ENCODE measurements around the gene EXOC2. TPM values are rescaled to one million over a fixed set of nuclear protein-coding genes. Genes with fewer than 3 reads are reported as not detected.

EXOC2 gene
- total RNA-seq, 4 donors from 2014 or later: 10.3 to 23.9 (median 19.1) TPM

DNA sequence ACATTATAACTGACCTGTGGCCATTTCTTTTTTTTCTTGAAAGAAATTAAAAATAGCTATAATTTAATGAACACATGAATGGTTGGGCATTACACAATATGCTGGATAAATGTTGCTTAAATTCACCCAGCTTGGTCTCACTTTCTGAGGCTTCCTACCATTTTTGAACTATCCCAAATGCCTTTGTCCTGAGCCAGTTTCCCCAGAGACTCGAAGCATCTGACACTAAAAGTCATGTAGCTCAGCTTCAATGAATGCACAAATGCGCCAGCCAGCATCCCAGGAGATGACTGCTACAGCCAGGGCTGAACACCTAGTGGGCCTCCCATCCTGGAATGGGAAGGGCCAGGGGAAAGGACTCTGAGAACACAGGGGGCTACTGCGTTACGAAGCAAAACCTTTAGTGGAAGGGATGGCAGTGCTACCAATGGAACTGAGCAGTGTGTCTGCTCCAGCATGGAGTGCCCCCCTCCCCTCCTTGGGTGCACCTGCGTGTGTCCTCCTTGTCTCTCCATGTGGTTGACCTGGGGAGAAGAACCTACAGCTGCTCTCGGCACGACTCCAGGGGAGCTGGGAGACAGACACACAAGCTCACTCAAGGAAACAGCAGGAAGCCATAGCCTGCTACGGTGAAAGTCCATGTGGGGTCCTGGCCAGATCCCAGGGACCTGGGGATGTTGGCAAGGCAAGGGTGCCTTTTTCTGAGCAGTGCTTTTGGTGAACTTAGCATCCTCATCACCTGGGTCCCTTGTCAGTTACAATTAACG lies 240.5 kb downstream of the EXOC2 start:
- DNase-seq: peak in 1 of 3 donors; percentile 10
- Histone ChIP-seq H3K9me3 (no peaks in the 10 kb centered on the region), H3K4me3 (no peak overlapping the region), H3K27me3 (no peaks in the 10 kb centered on the region), H3K27ac (no peak overlapping the region), H3K36me3 (no peaks in the 10 kb centered on the region), H3K4me1 (no peaks in the 10 kb centered on the region)
- TF ChIP-seq POLR2A (IDR thresholded peaks at IDR 0.05) (no peak), CTCF (IDR thresholded peaks at IDR 0.05) (no peak)

DNA sequence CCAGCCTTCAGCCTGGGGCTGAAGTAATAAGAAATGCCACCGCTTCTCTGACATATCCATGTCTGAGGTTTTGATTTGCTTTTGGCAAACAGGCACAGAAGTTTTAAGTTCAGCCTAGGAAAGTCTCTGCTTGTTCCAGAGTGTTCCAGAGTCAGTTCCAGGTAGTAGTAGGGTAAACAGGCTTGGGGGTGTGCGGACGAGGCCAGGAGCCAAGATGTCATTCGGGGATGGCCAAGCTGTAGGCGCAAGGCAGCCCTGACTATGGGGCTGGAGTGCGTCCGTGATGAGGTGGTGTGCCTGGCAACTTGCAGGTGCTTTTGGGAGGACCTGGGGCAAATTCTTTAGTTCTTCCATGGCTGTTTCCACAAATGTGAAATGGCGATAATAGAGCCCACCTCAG lies 241.1 kb downstream of the EXOC2 start:
- no peaks in the 10 kb centered on the region for H3K4me1 ChIP-seq
- peak in 1 of 3 donors; percentile 6 for DNase-seq
- no peak for TF ChIP-seq CTCF (IDR thresholded peaks at IDR 0.05)
- TF ChIP-seq POLR2A (IDR thresholded peaks at IDR 0.05): no peak
- no peaks in the 10 kb centered on the region for H3K27me3 ChIP-seq
- H3K9me3 ChIP-seq: no peaks in the 10 kb centered on the region
- H3K27ac ChIP-seq: no peak overlapping the region
- no peak overlapping the region for H3K4me3 ChIP-seq
- H3K36me3 ChIP-seq: no peaks in the 10 kb centered on the region

DNA sequence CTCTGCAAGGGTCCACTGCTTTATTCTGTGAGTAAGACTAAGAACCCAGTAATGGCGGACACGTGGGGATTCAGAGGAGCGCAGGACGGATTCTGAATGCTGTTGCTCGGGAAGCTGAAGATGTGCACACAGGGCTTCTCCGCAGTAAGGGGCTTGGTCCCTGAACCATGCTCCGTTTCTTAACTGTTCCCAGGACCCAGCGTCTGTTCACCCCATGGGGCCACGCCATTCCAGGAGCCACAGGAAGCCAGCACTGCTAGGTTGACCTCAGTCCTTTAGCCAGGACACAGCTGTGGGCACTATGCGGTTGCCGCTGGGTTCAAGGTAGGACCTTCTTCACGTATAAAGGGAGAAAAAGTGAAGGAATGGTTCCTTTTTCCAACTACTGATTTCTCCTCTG lies 241.6 kb downstream of the EXOC2 start:
- no peak overlapping the region for H3K27ac ChIP-seq

GRCh38 chr6:449486-450419 lies 243.2 kb downstream of the EXOC2 start:
- H3K9me3 ChIP-seq: no peaks in the 10 kb centered on the region
- TF ChIP-seq CTCF (IDR thresholded peaks at IDR 0.05) (no peak), POLR2A (IDR thresholded peaks at IDR 0.05) (no peak)
- DNase-seq: no peak

More for the DNA sequence above, 241.6 kb downstream of the EXOC2 start:
- H3K4me3 ChIP-seq: no peak overlapping the region
- peak in 1 of 3 donors; percentile 9 for DNase-seq
- H3K9me3 ChIP-seq: no peaks in the 10 kb centered on the region
- H3K36me3 ChIP-seq: no peaks in the 10 kb centered on the region
- no peaks in the 10 kb centered on the region for H3K4me1 ChIP-seq
- TF ChIP-seq POLR2A (IDR thresholded peaks at IDR 0.05) (no peak), CTCF (IDR thresholded peaks at IDR 0.05) (no peak)
- no peaks in the 10 kb centered on the region for H3K27me3 ChIP-seq

DNA sequence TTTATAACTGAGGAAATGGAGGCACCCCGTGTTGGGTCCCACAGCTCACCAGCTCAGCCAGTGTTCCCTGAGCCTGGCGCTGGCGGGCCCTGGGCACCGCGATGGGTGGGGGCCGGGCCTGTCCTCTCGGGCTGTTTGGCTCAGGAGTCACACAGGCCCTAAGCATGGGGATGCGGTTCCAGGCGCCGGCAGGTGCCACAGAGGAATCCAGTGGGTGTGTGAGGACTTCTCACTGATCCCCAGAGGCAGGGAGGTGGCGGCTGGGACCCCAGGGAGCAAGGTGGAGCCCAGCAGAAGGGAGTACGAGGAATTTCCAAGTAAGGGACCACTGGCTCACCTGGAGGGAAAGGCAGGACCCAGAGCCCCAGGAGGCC lies 243.9 kb downstream of the EXOC2 start:
- no peaks in the 10 kb centered on the region for H3K9me3 ChIP-seq
- DNase-seq: no peak
- TF ChIP-seq POLR2A (IDR thresholded peaks at IDR 0.05) (no peak), CTCF (IDR thresholded peaks at IDR 0.05) (no peak)
- H3K27ac ChIP-seq: no peak overlapping the region
- H3K36me3 ChIP-seq: no peaks in the 10 kb centered on the region
- no peaks in the 10 kb centered on the region for H3K27me3 ChIP-seq
- no peak overlapping the region for H3K4me3 ChIP-seq
- H3K4me1 ChIP-seq: no peaks in the 10 kb centered on the region

More at GRCh38 chr6:449486-450419, 243.2 kb downstream of the EXOC2 start:
- Histone ChIP-seq H3K27me3 (no peaks in the 10 kb centered on the region), H3K36me3 (no peaks in the 10 kb centered on the region), H3K4me3 (no peak overlapping the region), H3K4me1 (no peaks in the 10 kb centered on the region), H3K27ac (no peak overlapping the region)

Measured in Peyer's patch (tissue), 4 donors.